HG02981 (cell line): ENCODE data around the gene TANC1.

Experiments
- ATAC-seq: cut with Tn5 transposase; IDR thresholded peaks from one replicate; pipeline ENCODE4 v1.9.1; 2021; ENCODE audit warnings: mild to moderate bottlenecking, moderate library complexity; ENCODE audit not compliant: unreplicated experiment

TANC1 gene

DNA sequence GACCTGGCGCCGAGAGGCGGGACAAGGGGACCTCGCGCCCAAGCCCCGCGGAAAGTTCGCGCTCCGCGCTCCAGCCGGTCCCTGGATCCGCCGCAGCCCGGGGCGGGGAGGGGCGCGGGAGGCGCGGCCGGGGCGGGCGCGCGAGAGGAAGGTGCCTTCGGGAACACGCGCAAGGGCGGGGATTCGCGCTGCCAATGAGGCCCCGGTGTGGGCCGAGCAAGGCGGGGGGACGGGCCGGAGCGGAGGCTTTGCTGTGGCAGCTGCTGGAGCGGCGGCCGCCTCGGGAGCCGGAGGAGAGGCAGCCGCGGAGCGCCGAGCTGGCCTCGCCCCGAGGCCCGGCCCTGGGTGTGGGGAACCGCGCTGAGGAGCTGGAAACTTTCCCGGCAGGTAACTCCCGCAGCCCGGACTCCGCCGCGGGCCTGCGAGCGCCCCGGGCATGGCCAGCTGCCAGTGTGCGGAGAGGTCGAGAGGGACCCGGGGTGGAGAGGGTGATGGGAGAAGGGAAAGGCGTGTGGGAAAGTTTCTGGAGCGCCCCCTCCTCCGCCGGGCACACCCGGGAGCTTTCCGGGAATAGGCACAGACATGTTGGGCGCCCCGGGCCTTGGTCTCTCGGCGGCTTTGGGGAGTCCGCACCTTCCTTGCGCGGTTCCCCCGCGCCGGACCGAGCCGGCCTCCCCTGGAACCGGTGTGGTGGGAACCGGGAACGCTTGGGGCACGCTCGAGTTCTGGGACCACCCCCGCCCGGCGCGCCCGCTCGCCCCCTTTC is at the start of gene TANC1:
Gene TANC1 (plus strand): TSS at position 245 of the 766 bp plus-strand sequence. CDS start 97,271 bp downstream, outside the sequence.
- peak; percentile 90 for ATAC-seq

GRCh38 chr2:158921599-158922408 is 46.6 kb upstream of the TANC1 start:
- ATAC-seq = no peak

- ATAC-seq = no peak
Observed at GRCh38 chr2:158922601-158923000, 45.8 kb upstream of the TANC1 start.

GRCh38 chr2:158923180-158923594 is 45.3 kb upstream of the TANC1 start:
- ATAC-seq = no peak

DNA sequence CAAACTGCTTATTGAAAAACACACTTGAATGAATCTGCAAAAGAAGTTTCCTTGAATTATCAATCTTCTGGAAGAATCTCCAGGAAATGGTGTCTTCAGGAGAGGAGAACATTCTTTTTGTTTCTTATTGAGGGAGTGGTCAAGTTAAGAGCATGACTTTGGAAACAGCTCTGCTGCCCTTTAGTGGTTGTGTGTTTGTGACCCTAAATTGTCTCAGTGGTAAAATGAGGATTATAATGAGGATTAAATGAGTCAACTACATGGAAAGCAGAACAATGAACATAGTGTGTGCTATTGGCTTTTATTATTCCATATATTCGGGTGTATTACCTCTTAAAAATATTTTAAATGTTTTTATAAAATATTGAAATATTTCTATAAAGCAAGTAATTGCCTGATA is 44.8 kb upstream of the TANC1 start:
- ATAC-seq = no peak

DNA sequence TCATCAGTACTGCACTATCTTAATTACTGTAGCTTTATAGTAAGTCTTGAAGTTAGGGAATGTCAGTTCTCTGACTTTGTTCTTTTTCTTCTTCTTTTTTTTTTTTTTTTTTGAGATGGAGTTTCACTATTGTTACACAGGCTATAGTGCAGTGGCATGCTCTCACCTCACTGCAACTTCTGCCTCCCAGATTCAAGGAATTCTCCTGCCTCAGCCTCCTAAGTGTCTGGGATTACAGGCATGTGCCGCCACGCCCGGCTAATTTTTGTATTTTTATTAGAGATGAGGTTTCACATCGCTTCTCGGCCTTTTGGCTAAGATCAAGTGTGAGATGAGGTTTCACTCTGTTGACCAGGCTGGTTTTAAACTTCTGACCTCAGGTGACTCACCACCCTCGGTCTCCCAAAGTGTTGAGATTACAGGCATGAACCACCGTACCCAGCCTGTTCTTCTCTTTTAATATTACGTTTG is 41.9 kb upstream of the TANC1 start:
- ATAC-seq = no peak

DNA sequence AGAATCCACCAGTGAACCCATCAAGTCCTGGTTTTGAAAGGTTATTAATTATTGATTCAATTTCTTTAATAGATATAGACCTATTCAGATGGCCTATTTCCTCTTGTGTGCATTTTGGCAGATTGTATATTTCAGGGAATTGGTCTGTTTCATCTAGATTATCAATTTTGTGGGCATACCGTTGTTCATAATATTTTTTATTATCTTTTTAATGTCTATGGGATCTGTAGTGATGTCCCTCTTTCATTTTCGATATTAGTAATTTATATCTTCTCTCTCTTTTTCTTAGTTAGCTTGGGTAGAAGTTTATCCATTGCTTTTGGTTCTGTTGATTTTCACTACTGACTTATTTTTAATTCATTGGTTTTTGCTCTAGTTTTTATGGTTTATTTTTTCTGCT is 39.9 kb upstream of the TANC1 start:
- ATAC-seq = no peak

GRCh38 chr2:158928965-158929364 is 39.5 kb upstream of the TANC1 start:
- no peak for ATAC-seq

DNA sequence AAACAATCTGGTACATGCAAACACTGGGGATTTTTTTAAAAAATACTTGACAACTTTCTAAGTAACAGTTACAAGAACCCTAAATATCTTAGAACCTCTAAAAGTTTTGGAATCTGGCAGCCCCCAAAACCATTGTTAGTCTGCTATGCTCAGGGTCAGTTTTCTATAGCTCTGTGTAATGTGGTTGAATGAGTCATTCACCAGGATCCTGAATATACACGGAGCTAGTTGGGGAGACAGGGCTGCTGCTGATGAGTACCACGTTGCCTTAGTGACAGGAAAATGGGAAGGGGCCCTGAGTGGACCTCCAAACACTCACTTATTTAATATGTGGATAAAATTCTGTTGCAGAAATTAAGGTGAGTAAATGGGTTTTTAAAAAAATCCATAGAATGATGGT is 36.9 kb upstream of the TANC1 start:
- ATAC-seq = no peak

DNA sequence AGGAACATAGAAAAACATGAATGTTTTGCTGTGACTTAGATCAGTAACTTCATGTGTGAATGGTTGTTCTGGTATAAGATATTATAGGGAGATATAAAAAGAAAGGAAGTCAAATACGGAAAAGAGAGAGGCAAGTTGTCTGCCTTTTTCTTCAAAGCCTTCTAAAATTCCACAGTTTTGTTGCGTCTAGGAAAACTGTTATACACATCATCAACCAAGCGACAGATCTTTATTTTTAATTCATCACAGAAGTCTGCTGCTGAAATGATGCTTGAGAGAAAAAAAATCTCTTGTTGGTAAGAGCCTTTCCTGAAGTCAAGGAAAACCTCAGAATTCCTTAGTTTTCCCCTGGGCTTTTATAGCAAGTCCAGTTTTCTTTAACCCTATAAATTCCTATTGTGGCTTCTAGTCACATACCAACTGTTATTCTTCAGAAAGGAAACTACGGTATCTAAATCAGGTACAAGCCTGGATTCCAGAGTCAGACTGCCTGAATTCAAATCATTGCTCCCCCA is 36.3 kb upstream of the TANC1 start:
- ATAC-seq = no peak

DNA sequence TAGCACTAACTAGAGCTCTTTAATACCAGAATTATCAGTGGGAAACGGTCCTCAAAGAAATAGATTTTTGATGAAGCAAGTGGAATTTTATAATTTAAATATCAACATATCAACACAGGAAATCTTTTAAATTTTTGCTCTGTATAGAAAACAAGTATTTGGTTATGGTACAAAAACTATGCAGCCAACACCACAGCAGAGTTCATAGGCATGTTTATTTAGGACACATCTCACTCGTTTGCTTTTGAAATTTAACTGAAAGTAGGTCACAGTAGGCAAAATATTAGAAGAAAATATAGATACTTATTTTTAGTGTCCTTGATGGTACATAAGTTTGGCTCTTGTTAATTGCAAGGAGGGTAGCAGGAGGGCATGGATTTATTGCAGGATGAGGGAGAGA is 34.3 kb upstream of the TANC1 start:
- ATAC-seq = no peak

GRCh38 chr2:158935617-158936016 is 32.8 kb upstream of the TANC1 start:
- no peak for ATAC-seq

DNA sequence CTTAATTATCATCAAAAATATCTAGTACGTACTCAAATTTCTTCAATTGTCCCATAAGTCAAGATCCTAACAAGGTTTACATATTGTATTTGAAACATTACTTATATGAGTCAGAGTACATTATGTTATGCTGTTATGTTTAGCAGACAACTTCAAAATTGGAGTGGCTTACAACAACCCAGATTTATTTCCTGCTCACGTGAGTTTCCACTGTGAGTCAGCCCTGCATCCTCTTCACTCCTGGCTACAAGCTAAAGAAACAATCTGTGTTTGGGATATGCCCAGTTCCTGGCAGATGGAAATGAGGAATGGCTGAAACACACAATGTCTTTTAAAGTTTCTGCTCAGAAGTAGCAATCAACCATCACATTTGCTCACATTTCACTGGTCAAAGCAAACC is 31.5 kb upstream of the TANC1 start:
- ATAC-seq = no peak

DNA sequence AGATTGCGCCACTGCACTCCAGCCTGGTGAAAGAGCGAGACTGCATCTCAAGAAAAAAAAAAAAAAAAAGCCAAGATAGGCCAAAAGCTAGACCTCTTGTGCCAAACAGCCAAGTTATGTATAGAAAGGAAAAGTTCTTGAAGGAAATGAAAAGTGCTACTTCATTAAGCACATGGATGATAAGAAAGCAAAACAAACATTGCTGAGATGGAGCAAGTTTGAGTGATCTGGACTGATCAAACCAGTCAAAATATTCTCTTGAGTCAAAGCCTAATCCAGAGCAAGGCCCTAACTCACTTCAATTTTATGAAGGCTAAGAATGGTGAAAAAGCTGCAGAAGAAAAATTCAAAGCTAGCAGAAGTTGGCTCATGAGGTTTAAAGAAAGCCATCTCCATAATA is 28.1 kb upstream of the TANC1 start:
- ATAC-seq = no peak

DNA sequence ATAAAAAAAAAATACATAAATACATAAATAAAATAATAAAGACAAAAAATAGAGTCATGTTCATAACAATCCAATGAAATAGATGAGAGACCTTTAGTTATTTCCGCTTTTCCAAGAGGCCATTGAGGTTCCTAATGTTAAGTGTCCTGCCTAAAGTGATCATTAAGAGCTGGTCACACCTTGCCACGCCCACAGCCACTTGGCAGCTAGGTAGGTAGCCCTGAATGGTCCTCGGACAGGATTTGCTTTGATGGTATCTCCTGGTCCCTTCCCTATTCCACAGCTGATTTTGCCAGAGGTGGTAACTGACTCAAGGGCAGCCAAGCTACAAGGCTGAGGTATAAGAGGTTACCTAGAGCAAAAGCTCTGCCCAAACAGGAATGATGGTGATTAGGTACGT is 24.5 kb upstream of the TANC1 start:
- ATAC-seq = no peak

GRCh38 chr2:158948964-158949699 is 19.3 kb upstream of the TANC1 start:
- ATAC-seq = no peak

DNA sequence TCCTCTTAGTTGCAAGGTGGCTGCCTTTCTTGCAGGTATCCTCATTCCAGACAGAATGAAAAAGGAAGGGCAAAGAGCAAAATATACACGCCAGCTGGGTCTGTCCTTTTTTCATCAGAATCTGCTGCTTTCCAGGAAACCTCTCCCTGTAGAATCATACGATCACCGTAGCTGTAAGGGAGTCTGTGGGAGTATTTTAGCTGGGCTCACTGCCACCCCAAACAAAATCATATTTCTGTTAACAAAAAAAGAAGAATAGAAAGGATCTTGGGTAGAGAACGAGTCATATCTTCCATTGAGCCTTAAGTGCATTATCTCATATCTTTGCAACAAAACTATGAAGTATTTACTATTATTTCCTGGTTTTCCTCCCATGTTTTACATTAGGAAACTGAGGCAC is 15.0 kb upstream of the TANC1 start:
- ATAC-seq = no peak

DNA sequence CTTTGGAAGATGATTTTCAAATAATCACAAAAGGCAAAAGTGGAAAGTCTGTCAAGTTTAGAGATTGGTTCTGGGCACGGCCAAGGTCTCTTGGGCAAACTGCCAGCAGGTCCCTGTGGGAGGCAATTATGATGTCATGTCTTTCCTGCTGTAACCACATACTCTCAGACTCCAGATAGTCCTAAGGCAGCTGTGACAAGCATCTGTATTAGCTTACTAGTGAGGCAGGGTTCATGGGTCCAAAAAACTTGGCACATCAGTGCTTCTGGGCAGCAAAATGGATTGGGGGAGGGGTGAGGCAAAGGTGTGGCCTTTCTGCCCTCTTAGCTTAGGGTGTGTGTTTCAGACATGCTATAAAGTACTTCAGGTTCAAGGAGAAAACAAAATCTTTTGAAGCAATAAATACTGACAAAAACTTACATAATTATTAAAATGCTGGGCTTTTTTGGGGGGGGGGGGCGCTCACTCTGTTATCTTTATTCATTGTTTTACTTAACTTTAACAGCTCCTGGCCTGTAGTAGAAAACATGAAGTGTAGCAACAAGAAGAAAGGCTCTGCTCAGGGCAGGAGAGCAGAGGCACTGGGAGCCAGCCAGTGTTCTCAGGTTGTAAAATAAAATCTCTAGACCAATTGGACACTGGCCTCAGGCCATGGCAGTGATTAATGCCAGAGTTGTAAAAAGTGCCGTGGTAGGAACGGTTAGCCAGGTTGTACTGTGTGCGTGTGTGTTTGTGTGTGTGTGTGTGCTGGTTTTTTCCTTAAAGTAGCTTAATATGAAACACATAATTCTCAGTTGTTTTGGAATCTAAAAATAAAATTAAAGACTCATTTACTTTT is 14.3 kb upstream of the TANC1 start:
- ATAC-seq = no peak

DNA sequence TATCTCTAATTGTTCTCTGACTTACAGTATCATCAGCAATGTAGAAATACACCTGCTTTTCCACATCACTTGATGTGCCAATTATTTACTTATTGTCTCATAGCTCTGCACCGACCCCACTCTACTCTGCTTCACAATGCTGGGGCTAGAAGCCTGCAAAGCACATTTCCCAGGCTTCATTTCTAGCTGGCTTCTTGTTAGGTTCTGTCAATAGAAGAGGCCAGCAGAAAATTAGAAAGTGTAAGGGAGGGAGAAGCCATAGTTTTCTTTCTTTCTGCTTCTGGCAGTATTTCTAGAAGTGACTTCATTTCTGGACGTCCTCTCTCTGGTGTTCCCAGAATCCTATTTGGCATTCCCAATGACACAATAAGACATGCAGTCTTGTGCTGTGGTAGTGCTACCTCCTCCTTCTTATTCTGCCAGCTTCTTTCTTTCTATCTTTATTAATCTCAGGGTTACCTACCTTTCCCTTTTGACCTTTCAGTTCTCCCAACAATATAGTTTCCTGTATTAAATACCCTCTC is 12.5 kb upstream of the TANC1 start:
- no peak for ATAC-seq

DNA sequence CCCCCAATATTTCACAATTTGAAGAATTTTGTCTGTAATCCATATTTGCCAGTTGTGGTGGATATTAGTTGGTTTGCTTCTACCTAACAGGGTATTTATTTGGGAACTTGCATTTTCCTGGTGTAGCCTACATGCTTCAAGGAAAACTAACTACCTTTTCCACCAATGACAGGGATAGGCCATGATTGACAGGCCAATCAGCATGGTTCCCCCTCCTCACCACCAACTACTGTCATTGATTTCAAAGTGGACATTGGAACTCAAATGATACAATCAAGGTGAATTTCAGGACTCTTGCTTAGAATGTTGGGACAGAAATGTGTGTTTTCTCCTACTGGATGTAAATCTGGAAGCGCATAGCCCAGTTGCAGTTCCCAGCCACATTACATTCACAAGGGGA is 10.1 kb upstream of the TANC1 start:
- ATAC-seq = no peak
